Inflammatory macrophage treated with lipopolysaccharide for 1 hour (primary cell): Measurements from ENCODE around the gene RAP1GAP.
A peak's percentile ranks its signal among the peaks of the same experiment; 100 is the strongest.
"Not testable (repeated sequence)": the region's sequence is repeated elsewhere in the genome, so short reads cannot be mapped to it uniquely, and the experiment has no call there.

ENCODE experiments used
- DNase-seq, 2 donors: peaks; one replicate each; pipeline ENCODE4 v3.0.0-alpha.2; 2020 to 2022

The RAP1GAP gene

DNA sequence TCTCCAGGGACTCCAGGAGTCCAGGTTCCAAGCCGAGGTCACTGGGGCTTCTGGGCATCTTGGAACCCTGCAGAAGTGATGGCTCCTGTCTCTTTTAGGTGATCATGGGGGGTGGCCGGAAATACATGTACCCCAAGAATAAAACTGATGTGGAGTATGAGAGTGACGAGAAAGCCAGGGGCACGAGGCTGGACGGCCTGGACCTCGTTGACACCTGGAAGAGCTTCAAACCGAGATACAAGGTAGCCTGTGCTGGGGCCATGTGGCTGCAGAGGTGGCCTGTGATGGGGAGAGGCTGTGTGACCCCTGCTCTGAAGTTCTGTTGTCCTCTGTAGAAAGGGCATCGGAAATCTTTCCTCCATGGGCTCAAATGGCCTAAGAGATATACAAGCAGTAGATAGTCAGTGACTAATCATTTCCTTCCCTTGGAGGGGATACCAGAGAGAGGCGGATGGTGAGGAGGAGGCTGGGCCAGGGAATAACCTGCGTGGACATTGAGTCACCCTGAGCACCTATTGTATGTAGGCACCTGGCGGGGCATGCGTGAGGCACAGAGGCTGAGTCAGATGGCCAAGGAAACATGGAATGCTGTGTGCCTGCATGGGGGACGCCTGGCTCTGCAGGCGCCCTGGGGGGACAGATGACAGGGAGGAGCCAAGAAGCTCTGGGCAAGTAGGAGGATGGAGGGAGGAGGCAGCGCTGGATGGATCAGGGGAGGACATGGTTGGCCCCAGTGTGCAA is 101.0 kb downstream of the RAP1GAP start:
- DNase-seq, result no peak

- no peak for DNase-seq
Observed at GRCh38 chr1:21567241-21568005, 101.7 kb downstream of the RAP1GAP start.

DNA sequence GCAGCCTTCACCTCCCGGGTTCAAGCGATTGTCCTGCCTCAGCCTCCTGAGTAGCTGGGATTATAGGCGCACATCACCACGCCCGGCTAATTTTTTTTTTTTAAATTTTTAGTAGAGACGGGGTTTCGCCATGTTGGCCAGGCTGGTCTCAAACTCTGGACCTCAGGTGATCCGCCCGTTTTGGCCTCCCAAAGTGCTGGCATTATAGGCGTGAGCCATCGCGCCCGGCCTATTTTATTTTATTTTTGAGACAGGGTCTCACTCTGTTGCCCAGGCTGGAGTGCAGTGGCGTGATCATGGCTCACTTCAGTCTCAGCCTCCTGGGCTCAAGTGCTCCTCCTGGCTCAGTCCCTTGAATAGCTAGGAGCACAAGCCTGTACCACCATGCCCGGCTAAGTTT is 102.8 kb downstream of the RAP1GAP start:
- not testable (repeated sequence) for DNase-seq

DNA sequence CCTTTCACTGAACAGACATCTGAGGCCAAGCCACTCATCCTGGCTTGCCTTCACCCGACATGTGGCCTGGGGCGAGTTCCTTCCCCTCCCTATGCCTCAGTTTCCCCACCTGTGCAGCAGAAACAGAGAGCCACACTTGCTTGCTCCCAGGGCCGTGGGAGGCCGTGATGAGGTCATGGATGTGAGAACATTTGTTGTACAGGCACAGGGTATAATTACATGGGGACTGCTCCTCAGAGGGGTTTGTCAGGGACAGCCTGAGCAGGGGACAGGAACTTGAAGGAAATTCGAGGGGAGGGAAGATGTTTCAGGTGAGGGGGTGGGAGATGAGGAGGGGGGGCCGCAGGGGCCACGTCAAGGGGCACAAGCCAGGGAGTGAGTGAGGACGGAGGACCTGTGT is 103.9 kb downstream of the RAP1GAP start:
- DNase-seq, result no peak

DNA sequence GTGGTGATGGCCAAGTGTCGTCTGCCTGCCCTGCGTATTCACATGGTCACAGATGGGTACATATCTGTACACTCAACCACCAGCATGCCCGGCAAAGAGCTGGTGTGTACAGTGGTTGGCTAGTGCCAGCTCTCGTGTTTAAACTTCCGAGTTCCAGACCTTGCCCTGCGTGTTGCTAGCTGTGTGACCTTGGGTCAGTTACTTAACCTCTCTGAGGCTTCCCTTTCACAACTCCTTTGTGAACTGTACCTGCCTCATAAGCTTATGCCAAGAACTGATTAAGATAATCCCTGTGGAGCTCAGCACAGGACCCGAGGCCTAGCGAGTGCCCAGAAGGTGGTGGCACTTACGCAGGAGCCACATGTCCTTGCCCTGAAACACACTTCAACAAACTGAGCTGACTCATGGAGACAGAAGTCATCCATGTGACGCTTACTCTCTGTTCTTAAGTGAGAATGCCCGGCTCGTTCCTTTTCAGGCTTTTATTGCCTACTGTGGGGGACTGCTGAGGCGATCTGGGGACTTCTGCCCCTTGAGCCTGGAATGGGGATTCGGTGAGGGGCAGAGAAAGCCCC is 104.5 kb downstream of the RAP1GAP start:
- DNase-seq, result peak in 1 of 2 donors; percentile 60

DNA sequence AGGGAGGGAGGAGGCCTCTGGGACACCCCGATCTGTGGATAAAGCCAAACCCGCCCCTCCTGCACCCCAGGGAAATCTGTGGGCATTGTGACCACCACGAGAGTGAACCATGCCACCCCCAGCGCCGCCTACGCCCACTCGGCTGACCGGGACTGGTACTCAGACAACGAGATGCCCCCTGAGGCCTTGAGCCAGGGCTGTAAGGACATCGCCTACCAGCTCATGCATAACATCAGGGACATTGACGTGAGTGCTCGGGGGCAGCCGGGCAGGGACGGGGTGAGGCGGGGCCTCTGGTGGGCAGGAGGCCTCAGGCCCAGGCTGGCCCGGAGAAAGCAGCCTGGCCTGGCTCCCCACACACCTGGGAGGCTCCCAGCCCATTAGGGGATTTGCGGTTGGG is 105.2 kb downstream of the RAP1GAP start:
- no peak for DNase-seq

GRCh38 chr1:21562896-21563295 is 106.3 kb downstream of the RAP1GAP start:
- no peak for DNase-seq

DNA sequence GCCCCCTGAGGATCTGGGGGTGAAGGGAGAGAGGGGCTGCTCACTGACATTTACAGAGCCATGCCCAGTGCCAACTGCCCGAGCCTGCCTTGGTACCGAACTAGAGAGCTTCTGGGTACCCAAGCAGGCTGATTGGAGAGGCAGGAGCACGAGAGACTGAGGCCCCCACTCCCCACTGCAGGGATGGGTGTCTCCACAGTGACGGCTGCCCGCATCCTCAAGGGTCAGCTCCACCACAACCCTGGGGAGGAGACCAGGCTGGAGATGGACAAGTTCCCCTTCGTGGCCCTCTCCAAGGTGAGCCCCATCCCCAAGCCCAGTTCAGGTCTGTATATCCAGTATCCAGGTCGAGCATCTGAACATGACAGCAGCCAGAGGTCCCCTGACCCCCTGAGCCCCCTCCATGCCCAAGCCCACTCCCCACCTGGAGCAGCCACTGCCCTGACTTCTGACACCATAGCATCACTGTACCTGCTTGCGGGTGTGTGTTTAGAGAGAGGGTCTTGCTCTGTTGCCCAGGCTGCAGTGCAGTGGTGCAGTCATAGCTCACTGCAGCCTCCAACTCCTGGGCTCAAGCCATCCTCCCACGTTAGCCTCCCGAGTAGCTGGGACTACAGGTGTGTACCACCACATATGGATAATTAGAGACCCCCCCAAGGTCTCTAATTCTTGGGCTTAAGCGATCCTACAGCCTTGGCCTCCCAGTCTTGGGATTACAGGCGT is 108.1 kb downstream of the RAP1GAP start:
- DNase-seq, result no peak

- DNase-seq, result no peak
Observed at GRCh38 chr1:21559788-21560567, 109.2 kb downstream of the RAP1GAP start.

- DNase-seq, result no peak
Observed at GRCh38 chr1:21553116-21553926, 115.8 kb downstream of the RAP1GAP start.

GRCh38 chr1:21552715-21553114 is 116.4 kb downstream of the RAP1GAP start:
- peak; percentile 48 to 52 for DNase-seq

DNA sequence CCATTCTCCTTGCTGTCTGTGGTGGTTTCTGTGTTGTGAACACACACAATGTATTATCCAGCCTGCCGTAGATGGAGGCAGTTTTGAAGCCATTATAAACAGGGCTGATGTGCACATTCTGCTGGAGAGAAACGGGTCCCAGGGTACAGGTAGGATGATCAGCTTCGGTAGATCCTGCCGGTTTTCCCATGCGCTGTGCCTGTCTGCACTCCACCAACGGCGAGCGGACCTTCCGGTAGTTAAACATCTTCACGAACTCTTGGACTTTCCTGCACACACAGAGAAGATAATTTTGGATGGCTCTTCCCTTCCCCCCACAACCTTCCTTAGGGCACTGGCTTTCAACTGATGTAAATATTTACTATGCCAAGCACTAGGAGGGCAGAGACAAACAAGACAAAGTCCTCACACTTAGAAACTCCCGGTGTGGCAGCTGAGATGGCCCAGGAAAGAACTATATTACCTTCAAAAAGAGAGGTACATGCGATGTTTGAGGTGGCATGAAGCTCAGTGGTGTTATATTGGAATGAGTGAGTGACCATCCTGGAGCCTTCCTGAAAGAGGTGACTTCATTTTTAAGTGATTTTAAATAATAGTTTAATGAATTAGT is 118.2 kb downstream of the RAP1GAP start:
- no peak for DNase-seq

GRCh38 chr1:21550097-21550496 is 119.1 kb downstream of the RAP1GAP start:
- peak; percentile 24 to 25 for DNase-seq

DNA sequence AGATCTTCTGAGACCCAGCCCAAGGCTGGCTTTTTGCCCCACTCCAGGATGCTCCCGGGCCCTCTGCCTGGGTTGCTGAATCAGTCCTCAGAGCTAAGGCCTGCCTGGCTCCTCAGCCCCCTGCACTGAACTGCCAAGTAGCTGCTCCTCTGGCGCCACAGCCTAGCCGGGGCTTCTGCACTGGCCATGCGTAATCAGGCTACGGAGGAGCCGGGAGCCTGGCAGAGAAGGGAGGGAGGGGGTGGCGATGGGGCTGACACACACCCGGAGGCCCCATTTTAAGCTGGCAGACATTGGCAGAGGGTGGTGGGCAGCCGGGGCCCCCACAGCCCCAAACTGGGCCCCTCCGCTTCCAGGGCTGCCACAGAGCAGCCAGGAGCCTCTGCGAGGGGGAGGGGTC is 121.3 kb downstream of the RAP1GAP start:
- DNase-seq, result no peak
